HG03378 (cell line): ENCODE data around the gene RLN3.

Experiments used
- ATAC-seq: cut with Tn5 transposase; IDR thresholded peaks from one replicate; pipeline ENCODE4 v1.9.1; 2021; ENCODE audit warnings: mild to moderate bottlenecking, moderate library complexity; ENCODE audit not compliant: unreplicated experiment

The RLN3 gene

DNA sequence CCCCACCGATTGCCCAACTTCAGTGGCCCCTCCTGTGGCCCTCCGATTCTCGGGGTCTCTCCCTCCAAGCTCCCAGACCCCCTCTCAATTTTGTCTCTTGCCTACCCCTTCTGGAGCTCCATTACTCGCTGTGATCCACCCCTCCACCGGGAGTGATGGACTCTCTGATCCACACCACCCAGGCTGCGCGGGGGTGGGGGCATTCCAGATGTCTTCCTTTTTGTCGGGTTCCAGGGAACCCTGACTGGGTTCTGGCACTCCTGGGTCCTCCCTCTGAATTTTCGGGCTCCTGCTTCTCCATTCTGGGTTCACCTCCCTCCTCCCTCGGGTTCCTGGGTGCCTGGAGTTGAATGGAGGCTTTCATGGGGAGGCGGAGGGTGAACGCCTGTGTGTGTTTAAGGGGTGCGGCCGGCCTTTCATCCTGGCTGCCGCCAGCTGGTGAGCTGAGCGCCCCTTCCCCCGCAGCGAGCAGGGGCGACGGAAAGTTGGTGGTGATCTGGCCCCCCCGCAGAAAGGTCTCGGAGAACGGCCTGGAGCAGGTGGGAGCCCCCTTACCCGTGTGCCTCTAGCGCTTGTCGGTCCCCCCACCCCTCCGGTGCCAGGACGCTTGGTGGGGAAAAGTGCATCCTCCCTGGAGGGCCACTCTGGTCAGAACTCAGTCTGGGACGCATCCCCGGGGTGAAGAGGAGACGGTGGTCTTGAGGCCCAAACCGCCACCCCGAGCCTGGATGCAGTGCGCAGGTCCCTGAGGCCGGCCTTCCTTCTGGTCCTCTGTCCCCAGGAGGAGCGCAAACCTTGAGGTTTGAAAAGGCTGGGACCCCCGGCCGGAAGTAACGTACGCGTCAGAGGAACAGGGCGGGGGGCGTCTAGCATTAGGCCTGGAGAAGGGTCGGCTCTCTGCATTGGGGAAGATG, 46.2 kb downstream of the RLN3 start:
- ATAC-seq = no peak

DNA sequence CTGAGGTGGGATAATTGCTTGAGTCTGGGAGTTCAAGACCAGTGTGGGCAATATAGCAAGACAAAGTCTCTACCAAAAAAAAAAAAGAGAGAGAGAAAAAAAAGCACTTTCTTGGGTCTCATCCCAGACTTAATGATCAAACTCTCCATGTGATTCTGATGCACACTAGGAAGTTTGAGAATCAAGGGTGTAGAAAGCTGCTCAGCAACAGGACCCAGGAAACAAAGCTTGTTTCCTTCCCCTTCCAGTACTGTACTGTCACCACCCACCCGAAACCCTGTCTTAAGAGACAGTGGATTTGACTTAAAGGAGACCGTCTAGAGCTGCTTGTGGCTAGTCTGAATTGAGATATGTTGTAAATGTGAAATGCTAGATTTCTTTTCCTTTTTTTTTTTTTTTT, 50.5 kb downstream of the RLN3 start:
- ATAC-seq = no peak
